Measurements from ENCODE around the gene SLC35D2.

- TF ChIP-seq CTCF (IDR thresholded peaks at IDR 0.05 in 8 of 11, conservative IDR thresholded peaks at IDR 0.05 in 3 of 11) (no peak), POLR2A (IDR thresholded peaks at IDR 0.05) (no peak)
These were observed 22.5 kb downstream of the SLC35D2 start for GRCh38 chr9:96360976-96361375.

Data from spleen (tissue), 7 donors.